GM12878 (cell line): ENCODE results near the gene HHLA2. TPM values are rescaled to one million over a fixed set of nuclear protein-coding genes. Genes with fewer than 3 reads are reported as not detected.

Experiments
- ATF7 ChIP-seq: fragments of 450-650 bp; IDR thresholded peaks from 2 replicates; pipeline ENCODE4 v1.6.1; 2016; ENCODE audit warnings: low read depth, mild to moderate bottlenecking
- CBFB ChIP-seq: IDR thresholded peaks from 2 replicates; pipeline ENCODE4 v1.6.1; 2016; ENCODE audit warnings: antibody characterized with exemption, low read depth
- CUX1 ChIP-seq: IDR thresholded peaks from 2 replicates; pipeline ENCODE4 v1.6.1; 2012; ENCODE audit warnings: improper control_type of control experiment, low read depth, low read length; ENCODE audit not compliant: insufficient replicate concordance
- FOXM1 ChIP-seq: IDR thresholded peaks from 2 replicates; pipeline ENCODE4 v1.6.1; 2012; ENCODE audit warnings: low read depth, mild to moderate bottlenecking, inconsistent platforms, low read length, moderate library complexity
- HDAC2 ChIP-seq: fragments of 200-600 bp; sonication (generic); IDR thresholded peaks from 2 replicates; pipeline ENCODE4 v1.6.1; 2017
- IRF5 ChIP-seq: fragments of 450-650 bp; IDR thresholded peaks from 2 replicates; pipeline ENCODE4 v1.6.1; 2017; ENCODE audit warnings: borderline replicate concordance
- JUNB ChIP-seq: IDR thresholded peaks from 2 replicates; pipeline ENCODE4 v1.6.1; 2016; ENCODE audit warnings: antibody characterized with exemption, mild to moderate bottlenecking
- JUND ChIP-seq: IDR thresholded peaks from 2 replicates; pipeline ENCODE4 v1.6.1; 2012; ENCODE audit warnings: low read depth, mild to moderate bottlenecking, low read length, improper control_type of control experiment, moderate library complexity
- MAX ChIP-seq: IDR thresholded peaks from 2 replicates; pipeline ENCODE4 v1.6.1; 2012; ENCODE audit warnings: low read depth, low read length, improper control_type of control experiment
- PKNOX1 ChIP-seq: fragments of 450-650 bp; IDR thresholded peaks from 2 replicates; pipeline ENCODE4 v1.6.1; 2016; ENCODE audit warnings: mild to moderate bottlenecking
- RCOR1 ChIP-seq: conservative IDR thresholded peaks from 2 replicates; pipeline ENCODE4 v1.6.1; 2012; ENCODE audit warnings: low read depth, low read length, improper control_type of control experiment
- RELA ChIP-seq: fragments of 450-650 bp; IDR thresholded peaks from 2 replicates; pipeline ENCODE4 v1.8.0; 2014; ENCODE audit warnings: borderline replicate concordance; ENCODE audit not compliant: partially characterized antibody
- RELB ChIP-seq: fragments of 450-650 bp; IDR thresholded peaks from 2 replicates; pipeline ENCODE4 v1.6.1; 2017; ENCODE audit warnings: low read depth, mild to moderate bottlenecking, moderate library complexity
- SMAD1 ChIP-seq: fragments of 450-650 bp; IDR thresholded peaks from 2 replicates; pipeline ENCODE4 v1.6.1; 2018; ENCODE audit warnings: mild to moderate bottlenecking, low read depth; ENCODE audit not compliant: partially characterized antibody
- SMAD5 ChIP-seq: IDR thresholded peaks from 2 replicates; pipeline ENCODE4 v1.6.1; 2016; ENCODE audit warnings: antibody characterized with exemption, low read depth
- TARDBP ChIP-seq: IDR thresholded peaks from 2 replicates; pipeline ENCODE4 v1.6.1; 2016; ENCODE audit warnings: borderline replicate concordance
- TCF12 ChIP-seq: IDR thresholded peaks from 2 replicates; pipeline ENCODE4 v1.6.1; 2011; ENCODE audit warnings: low read depth, mild to moderate bottlenecking, low read length
- ZNF384 ChIP-seq: IDR thresholded peaks from 2 replicates; pipeline ENCODE4 v1.6.1; 2012; ENCODE audit warnings: low read depth, mild to moderate bottlenecking, low read length, improper control_type of control experiment, borderline replicate concordance
- ZSCAN29 ChIP-seq: fragments of 450-650 bp; IDR thresholded peaks from 2 replicates; pipeline ENCODE4 v1.6.1; 2017; ENCODE audit warnings: mild to moderate bottlenecking, moderate library complexity
- polyA plus RNA-seq, 11 experiments: library from polyadenylated mRNA; depleted of rRNA in 4 of 11; unstranded in 6 of 11; stranded (reverse) in 5 of 11; fragments of >200 nt; fragmentation: Nextera tagmentation in 4 of 11; fragmentation: Illumina TruSeq in 1 of 11; extraction: Ambion mirVana in 4 of 11; extraction: Trizol in 1 of 11; gene quantifications; 1 replicate in 1 of 11; 2 replicates in 10 of 11; pipeline versions ENCODE4 v1.2.1 to v1.2.3, GENCODE V29; 2011 to 2016; ENCODE audit warnings: inconsistent platforms in 2 of 11, missing spikeins in 2 of 11, low read depth in 1 of 11
- total RNA-seq, 4 experiments: library from RNA; depleted of rRNA in 3 of 4; stranded (reverse); fragments of >200 nt in 3 of 4; fragmentation: Illumina TruSeq in 1 of 4; extraction: Trizol in 1 of 4; gene quantifications; 2 replicates each; pipeline versions ENCODE4 v1.2.1 to v1.2.3, GENCODE V29; 2013 to 2021
- TF ChIP-seq, protein P1 (sequence below): fragments of 450-650 bp; IDR thresholded peaks from 2 replicates; pipeline ENCODE4 v1.6.1; 2017; ENCODE audit warnings: antibody characterized with exemption, mild to moderate bottlenecking, moderate library complexity

Gene HHLA2
- total and polyA plus RNA-seq, 10 of the 15 experiments (the other 5 are each of a cell fraction or from before 2014, with no cell fraction given): 0.11 to 1.3 (median 0.28) TPM; not detected in 1

- TF ChIP-seq TCF12: no peak
- TF ChIP-seq FOXM1: peak; percentile 61; the same call in 1 of the 2 replicates
- no peak for TF ChIP-seq HDAC2
- TF ChIP-seq, protein P1, sequence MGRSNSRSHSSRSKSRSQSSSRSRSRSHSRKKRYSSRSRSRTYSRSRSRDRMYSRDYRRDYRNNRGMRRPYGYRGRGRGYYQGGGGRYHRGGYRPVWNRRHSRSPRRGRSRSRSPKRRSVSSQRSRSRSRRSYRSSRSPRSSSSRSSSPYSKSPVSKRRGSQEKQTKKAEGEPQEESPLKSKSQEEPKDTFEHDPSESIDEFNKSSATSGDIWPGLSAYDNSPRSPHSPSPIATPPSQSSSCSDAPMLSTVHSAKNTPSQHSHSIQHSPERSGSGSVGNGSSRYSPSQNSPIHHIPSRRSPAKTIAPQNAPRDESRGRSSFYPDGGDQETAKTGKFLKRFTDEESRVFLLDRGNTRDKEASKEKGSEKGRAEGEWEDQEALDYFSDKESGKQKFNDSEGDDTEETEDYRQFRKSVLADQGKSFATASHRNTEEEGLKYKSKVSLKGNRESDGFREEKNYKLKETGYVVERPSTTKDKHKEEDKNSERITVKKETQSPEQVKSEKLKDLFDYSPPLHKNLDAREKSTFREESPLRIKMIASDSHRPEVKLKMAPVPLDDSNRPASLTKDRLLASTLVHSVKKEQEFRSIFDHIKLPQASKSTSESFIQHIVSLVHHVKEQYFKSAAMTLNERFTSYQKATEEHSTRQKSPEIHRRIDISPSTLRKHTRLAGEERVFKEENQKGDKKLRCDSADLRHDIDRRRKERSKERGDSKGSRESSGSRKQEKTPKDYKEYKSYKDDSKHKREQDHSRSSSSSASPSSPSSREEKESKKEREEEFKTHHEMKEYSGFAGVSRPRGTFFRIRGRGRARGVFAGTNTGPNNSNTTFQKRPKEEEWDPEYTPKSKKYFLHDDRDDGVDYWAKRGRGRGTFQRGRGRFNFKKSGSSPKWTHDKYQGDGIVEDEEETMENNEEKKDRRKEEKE: no peak
- TF ChIP-seq RCOR1: no peak
- TF ChIP-seq CUX1: no peak
- peak; percentile 72 for TF ChIP-seq ATF7
- TF ChIP-seq SMAD5: no peak
- TF ChIP-seq RELB: peak; percentile 63; the same call in 1 of the 2 replicates
- no peak for TF ChIP-seq TARDBP
- TF ChIP-seq RELA: no peak
- peak; percentile 49; the same call in 1 of the 2 replicates for TF ChIP-seq CBFB
- TF ChIP-seq SMAD1: no peak
- no peak for TF ChIP-seq ZNF384
- TF ChIP-seq JUNB: peak; percentile 34
- TF ChIP-seq JUND: no peak
- TF ChIP-seq IRF5: no peak
- no peak for TF ChIP-seq ZSCAN29
- no peak for TF ChIP-seq MAX
- TF ChIP-seq PKNOX1: no peak
These were observed 9.2 kb upstream of the HHLA2 start (continued) for GRCh38 chr3:108287146-108287545.
